Keratinocyte (primary cell): Measurements from ENCODE around the gene TSHZ2. TPM values are rescaled to one million over a fixed set of nuclear protein-coding genes. Genes with fewer than 3 reads are reported as not detected.

Experiments
- DNase-seq: peaks from one replicate; pipeline ENCODE4 v3.0.0-alpha.2; 2011; ENCODE audit warnings: low read depth, missing footprints, low spot score
- FAIRE-seq: peaks from 2 replicates; lab custom pipeline; 2011; peaks lifted over from hg19 to GRCh38; lab: Jason Lieb, UNC
- H2AFZ ChIP-seq: 2 replicates; pipeline ENCODE4 v1.6.0; 2012; ENCODE audit warnings: low read length, control low read depth, inconsistent platforms; ENCODE audit not compliant: control insufficient read depth
- H3K27ac ChIP-seq: 2 replicates; pipeline ENCODE4 v1.5.1; 2011; ENCODE audit warnings: low read length; ENCODE audit not compliant: control insufficient read depth, insufficient read depth
- H3K27me3 ChIP-seq: 3 replicates; pipeline ENCODE4 v1.6.0; 2011; ENCODE audit warnings: low read length; ENCODE audit not compliant: control insufficient read depth, insufficient read depth; ENCODE audit errors: extremely low read depth
- H3K36me3 ChIP-seq, 2 experiments: 2 replicates in 1 of 2; 3 replicates in 1 of 2; pipeline ENCODE4 v1.5.1; 2011; ENCODE audit warnings: low read length in 2 of 2, mild to moderate bottlenecking in 1 of 2; ENCODE audit not compliant: control insufficient read depth in 2 of 2, insufficient read depth in 2 of 2; ENCODE audit errors: extremely low read depth in 1 of 2
- H3K4me1 ChIP-seq: 3 replicates; pipeline ENCODE4 v1.5.1; 2011; ENCODE audit warnings: low read length; ENCODE audit not compliant: control insufficient read depth, insufficient read depth; ENCODE audit errors: extremely low read depth
- H3K4me2 ChIP-seq: 3 replicates; pipeline ENCODE4 v1.6.0; 2011; ENCODE audit warnings: low read depth, low read length; ENCODE audit not compliant: control insufficient read depth, insufficient read depth; ENCODE audit errors: extremely low read depth
- H3K4me3 ChIP-seq, 3 experiments: fragments of 200-600 bp in 1 of 3; sonication (generic) in 1 of 3; 2 replicates in 2 of 3; 3 replicates in 1 of 3; pipeline ENCODE4 v1.5.1; 2011 to 2016; ENCODE audit warnings: low read length in 3 of 3, mild to moderate bottlenecking in 3 of 3, control low read depth in 2 of 3, inconsistent platforms in 1 of 3, low read depth in 1 of 3, mixed read lengths in 1 of 3, mixed run types in 1 of 3, moderate library complexity in 1 of 3; ENCODE audit not compliant: control insufficient read depth in 2 of 3, insufficient read depth in 2 of 3; ENCODE audit errors: extremely low read depth in 1 of 3
- H3K79me2 ChIP-seq: 2 replicates; pipeline ENCODE4 v1.6.0; 2012; ENCODE audit warnings: low read length; ENCODE audit not compliant: control insufficient read depth, insufficient read depth
- H3K9ac ChIP-seq: 3 replicates; pipeline ENCODE4 v1.6.0; 2011; ENCODE audit warnings: low read length; ENCODE audit not compliant: control insufficient read depth, insufficient read depth; ENCODE audit errors: extremely low read depth
- H3K9me1 ChIP-seq: 3 replicates; pipeline ENCODE4 v1.6.0; 2011; ENCODE audit warnings: low read length; ENCODE audit not compliant: control insufficient read depth, insufficient read depth; ENCODE audit errors: extremely low read depth
- H3K9me3 ChIP-seq: 2 replicates; pipeline ENCODE4 v1.5.1; 2012; ENCODE audit warnings: low read depth, low read length; ENCODE audit not compliant: control insufficient read depth
- H4K20me1 ChIP-seq: 3 replicates; pipeline ENCODE4 v1.6.0; 2011; ENCODE audit warnings: low read length; ENCODE audit not compliant: control insufficient read depth, insufficient read depth; ENCODE audit errors: extremely low read depth
- EZH2 ChIP-seq: IDR thresholded peaks from one replicate; pipeline ENCODE4 v1.6.1; 2012; ENCODE audit warnings: inconsistent platforms, mild to moderate bottlenecking, low read length, moderate library complexity
- dilution Hi-C: fragments of 300-500 bp; cut with MboI; formaldehyde crosslinking; loops from one replicate; pipeline ENCODE4 v1.7.0; 2020; ENCODE audit warnings: low sequenced_read_pairs; ENCODE audit not compliant: extremely low pct_ligation_motif_present
- polyA plus RNA-seq, 5 experiments: library from polyadenylated mRNA; depleted of rRNA in 3 of 5; stranded (reverse) in 3 of 5; stranded (forward) in 1 of 5; unstranded in 1 of 5; fragments of >200 nt; gene quantifications; 1 replicate in 1 of 5; 2 replicates in 3 of 5; 3 replicates in 1 of 5; pipeline versions ENCODE4 v1.2.1 to v1.2.3, GENCODE V29; 2011 to 2012; ENCODE audit warnings: missing spikeins in 2 of 5, low read depth in 1 of 5, low replicate concordance in 1 of 5
- TF ChIP-seq, protein P1 (sequence below), 3 experiments: IDR thresholded peaks in 1 of 3; conservative IDR thresholded peaks in 1 of 3; optimal IDR thresholded peaks in 1 of 3; 2 replicates in 2 of 3; 3 replicates in 1 of 3; pipeline versions ENCODE3 to v1.5.1; 2011; ENCODE audit warnings: low read length in 3 of 3, mild to moderate bottlenecking in 3 of 3, moderate library complexity in 2 of 3, control low read depth in 1 of 3, inconsistent platforms in 1 of 3; ENCODE audit not compliant: insufficient read depth in 2 of 3; ENCODE audit errors: extremely low read depth in 1 of 3

The TSHZ2 gene
- polyA plus RNA-seq, 1 donor (not counting 4 experiments of a cell fraction or from before 2014, with no cell fraction given): 1.1 TPM

- Histone ChIP-seq H3K36me3 (no peaks in the 10 kb centered on the region), H3K4me2 (no peak overlapping the region), H3K4me1 (no peaks in the 10 kb centered on the region), H3K4me3 (no peak overlapping the region), H2AFZ (no peak overlapping the region), H3K27me3 (no peaks in the 10 kb centered on the region), H3K27ac (no peak overlapping the region), H3K79me2 (no peaks in the 10 kb centered on the region), H4K20me1 (no peaks in the 10 kb centered on the region), H3K9ac (no peak overlapping the region), H3K9me3 (no peaks in the 10 kb centered on the region), H3K9me1 (no peaks in the 10 kb centered on the region)
- dilution Hi-C loops: no loop called here
- TF ChIP-seq, protein P1, sequence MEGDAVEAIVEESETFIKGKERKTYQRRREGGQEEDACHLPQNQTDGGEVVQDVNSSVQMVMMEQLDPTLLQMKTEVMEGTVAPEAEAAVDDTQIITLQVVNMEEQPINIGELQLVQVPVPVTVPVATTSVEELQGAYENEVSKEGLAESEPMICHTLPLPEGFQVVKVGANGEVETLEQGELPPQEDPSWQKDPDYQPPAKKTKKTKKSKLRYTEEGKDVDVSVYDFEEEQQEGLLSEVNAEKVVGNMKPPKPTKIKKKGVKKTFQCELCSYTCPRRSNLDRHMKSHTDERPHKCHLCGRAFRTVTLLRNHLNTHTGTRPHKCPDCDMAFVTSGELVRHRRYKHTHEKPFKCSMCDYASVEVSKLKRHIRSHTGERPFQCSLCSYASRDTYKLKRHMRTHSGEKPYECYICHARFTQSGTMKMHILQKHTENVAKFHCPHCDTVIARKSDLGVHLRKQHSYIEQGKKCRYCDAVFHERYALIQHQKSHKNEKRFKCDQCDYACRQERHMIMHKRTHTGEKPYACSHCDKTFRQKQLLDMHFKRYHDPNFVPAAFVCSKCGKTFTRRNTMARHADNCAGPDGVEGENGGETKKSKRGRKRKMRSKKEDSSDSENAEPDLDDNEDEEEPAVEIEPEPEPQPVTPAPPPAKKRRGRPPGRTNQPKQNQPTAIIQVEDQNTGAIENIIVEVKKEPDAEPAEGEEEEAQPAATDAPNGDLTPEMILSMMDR (optimal IDR thresholded peaks at IDR 0.05 in 1 of 3, IDR thresholded peaks at IDR 0.05 in 1 of 3, conservative IDR thresholded peaks at IDR 0.05 in 1 of 3; ENCODE audit: extremely low read depth in 1 of 3, insufficient read depth in 2 of 3, low read length in 3 of 3): no peak
- no peak for TF ChIP-seq EZH2
- DNase-seq: no peak
- no peak for FAIRE-seq
Observed at GRCh38 chr20:52936351-52937340, 35.5 kb upstream of the TSHZ2 start.

GRCh38 chr20:52937591-52938100 is 34.5 kb upstream of the TSHZ2 start:
- Histone ChIP-seq H3K9ac (no peak overlapping the region), H3K4me1 (peaks cover 8% of the 10 kb centered on the region), H2AFZ (no peak overlapping the region), H3K27ac (no peak overlapping the region), H3K79me2 (no peaks in the 10 kb centered on the region), H3K36me3 (no peaks in the 10 kb centered on the region), H3K9me1 (no peaks in the 10 kb centered on the region), H3K9me3 (no peaks in the 10 kb centered on the region), H4K20me1 (no peaks in the 10 kb centered on the region), H3K4me3 (no peak overlapping the region), H3K27me3 (no peaks in the 10 kb centered on the region), H3K4me2 (no peak overlapping the region)
- TF ChIP-seq EZH2: no peak
- TF ChIP-seq, protein P1 (optimal IDR thresholded peaks at IDR 0.05 in 1 of 3, IDR thresholded peaks at IDR 0.05 in 1 of 3, conservative IDR thresholded peaks at IDR 0.05 in 1 of 3; ENCODE audit: extremely low read depth in 1 of 3, insufficient read depth in 2 of 3, low read length in 3 of 3): peak in 1 of 3 experiments; percentile 13
- DNase-seq (no peak), FAIRE-seq (no peak)
- dilution Hi-C loops: no loop called here
